Fibroblast of villous mesenchyme (primary cell): ENCODE results near the gene NDFIP2. TPM values are rescaled to one million over a fixed set of nuclear protein-coding genes. Genes with fewer than 3 reads are reported as not detected.
A peak's percentile ranks its signal among the peaks of the same experiment; 100 is the strongest.

Source experiments
- DNase-seq: peaks from one replicate; pipeline ENCODE4 v3.0.0-alpha.2; 2010; ENCODE audit warnings: low read depth
- H3K4me3 ChIP-seq: 2 replicates; pipeline ENCODE4 v1.5.1; 2011; ENCODE audit warnings: low read depth, mild to moderate bottlenecking, low read length
- CTCF ChIP-seq: IDR thresholded peaks from 2 replicates; pipeline ENCODE4 v1.5.1; 2012; ENCODE audit warnings: low read depth, mild to moderate bottlenecking, low read length; ENCODE audit not compliant: insufficient read depth
- total RNA-seq: library from RNA; depleted of rRNA; stranded (reverse); fragments of >200 nt; gene quantifications from 2 replicates; pipeline ENCODE4 v1.2.3, GENCODE V29; 2012

The NDFIP2 gene
- total RNA-seq, 1 donor = 131 TPM

DNA sequence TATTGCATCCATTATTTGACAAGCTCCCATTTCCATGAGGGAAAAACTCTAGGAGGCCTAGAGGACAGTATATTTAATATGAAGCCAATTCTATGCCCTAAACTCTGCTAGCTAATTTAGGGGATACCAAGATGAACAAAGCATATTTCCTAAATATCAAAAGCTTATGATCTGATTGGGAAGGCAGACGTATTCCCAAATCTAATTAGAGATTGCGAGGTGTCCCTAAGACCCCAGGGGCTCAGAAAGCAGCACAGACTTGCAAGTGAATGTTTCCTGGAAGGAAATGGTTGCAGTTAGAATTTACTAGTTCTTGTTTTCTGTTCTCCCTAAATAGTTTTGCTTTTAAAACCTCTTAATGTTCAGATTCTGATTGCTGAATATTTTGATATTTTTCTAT, 30.7 kb downstream of the NDFIP2 start:
- H3K4me3 ChIP-seq = no peak overlapping the region
- TF ChIP-seq CTCF = no peak
- DNase-seq = no peak

DNA sequence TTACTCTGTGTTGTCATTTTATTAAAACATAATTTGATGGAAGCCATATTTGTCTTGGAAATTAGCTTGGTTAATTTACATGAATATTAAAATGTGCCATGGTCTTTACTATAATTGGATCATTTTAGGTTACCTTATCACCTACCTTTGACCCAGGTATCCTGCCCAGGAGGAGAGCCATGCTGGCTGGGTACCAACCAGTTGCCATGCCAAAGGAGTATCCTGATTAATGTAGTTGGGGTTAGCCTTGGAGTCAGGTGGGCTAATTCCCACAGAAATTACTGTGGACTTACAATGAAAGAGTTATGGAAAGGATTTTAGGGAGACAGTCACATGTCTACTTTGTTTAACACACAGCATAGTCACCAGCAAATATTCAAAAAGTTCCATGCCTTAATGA, 32.0 kb downstream of the NDFIP2 start:
- no peak for DNase-seq
- TF ChIP-seq CTCF = no peak
- H3K4me3 ChIP-seq = no peak overlapping the region

DNA sequence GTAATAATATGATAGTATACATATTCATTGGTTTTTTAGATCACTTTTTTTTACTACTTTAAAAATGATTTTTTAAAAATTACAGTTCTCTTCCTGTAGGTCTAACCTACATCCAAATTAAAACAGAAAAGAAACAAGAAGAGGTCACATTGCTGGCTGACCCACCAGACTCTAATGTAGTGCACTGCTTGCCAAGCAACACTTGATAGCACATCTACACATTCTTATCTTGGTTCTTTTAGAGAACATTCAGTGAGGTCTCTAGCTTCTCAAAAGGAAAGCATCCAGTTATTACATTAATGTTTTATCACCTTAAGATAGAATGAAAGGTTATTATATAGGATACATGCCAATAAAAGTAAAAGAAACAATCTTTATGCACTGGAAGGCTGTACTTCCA, 35.6 kb downstream of the NDFIP2 start:
- DNase-seq = no peak
- TF ChIP-seq CTCF = no peak
- H3K4me3 ChIP-seq = no peak overlapping the region

GRCh38 chr13:79519255-79519654, 38.3 kb downstream of the NDFIP2 start:
- TF ChIP-seq CTCF = no peak
- no peak overlapping the region for H3K4me3 ChIP-seq
- peak; percentile 42 for DNase-seq

- H3K4me3 ChIP-seq = no peak overlapping the region
- no peak for TF ChIP-seq CTCF
- peak; percentile 33 for DNase-seq
These were observed 41.6 kb downstream of the NDFIP2 start for GRCh38 chr13:79522583-79522982.

DNA sequence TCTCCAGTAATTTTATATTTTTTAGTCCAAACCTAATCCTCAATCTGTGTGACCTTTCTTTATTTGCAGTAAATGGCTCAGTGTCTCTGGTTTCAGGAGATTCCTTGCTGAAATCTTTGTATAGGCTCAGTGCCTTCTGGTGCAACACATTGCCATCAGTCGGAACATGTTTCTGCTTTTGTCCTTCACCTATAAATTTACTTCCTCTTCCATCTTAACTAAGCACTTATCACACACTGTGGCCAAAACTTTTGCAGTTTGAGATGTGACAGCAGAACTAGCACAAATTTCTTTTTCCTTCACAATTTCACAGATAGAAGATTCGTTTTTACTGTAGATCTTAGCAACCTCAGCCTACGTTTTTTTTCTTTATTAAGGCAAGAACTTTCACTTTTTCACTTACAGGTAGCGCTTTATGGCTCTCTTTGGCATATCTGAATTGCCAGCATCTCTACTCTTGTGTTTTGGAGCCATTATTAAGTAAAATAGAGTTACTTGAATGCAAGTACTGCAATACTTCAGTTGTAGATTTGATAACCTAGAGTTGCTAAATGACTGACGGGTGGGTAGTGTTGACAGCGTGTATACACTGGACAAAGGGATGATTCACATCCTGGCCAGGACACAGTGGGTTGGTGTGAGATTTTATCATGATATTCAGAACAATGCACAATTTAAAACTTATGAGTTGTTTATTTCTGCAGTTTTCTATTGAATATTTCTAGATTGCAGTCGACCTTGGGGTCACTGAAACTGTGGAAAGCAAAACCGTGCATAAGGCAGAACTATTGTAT, 44.3 kb downstream of the NDFIP2 start:
- TF ChIP-seq CTCF = no peak
- no peak overlapping the region for H3K4me3 ChIP-seq
- DNase-seq = no peak

DNA sequence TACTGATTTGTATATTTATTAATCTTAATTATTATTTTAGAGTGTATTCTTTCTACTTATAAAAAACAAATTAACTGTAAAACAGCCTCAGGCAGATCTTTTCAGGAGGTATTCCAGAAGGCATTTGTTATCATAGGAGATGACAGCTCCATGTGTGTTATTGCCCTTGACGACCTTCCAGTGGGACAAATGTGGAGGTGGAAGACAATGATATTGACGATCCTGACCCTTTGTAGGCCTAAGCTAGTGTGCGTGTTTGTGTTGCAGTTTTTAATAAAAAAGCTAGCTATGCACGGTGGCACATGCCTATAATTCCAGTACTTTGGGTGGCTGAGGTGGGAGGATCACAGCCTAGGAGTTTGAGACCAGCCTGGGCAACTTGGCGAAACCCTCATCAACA, 46.7 kb downstream of the NDFIP2 start:
- no peak for TF ChIP-seq CTCF
- H3K4me3 ChIP-seq = no peak overlapping the region
- DNase-seq = no peak
